SK-N-MC (cell line): Measurements from ENCODE around the gene UQCRC1.

Experiments
- DNase-seq: peaks from one replicate; pipeline ENCODE4 v3.0.0-alpha.2; 2011; ENCODE audit warnings: low read depth, low spot score
- H3K27ac ChIP-seq: fragments of 200-600 bp; sonication (generic); 2 replicates; pipeline ENCODE4 v1.5.1; 2016; ENCODE audit warnings: mixed run types
- H3K36me3 ChIP-seq: fragments of 200-600 bp; sonication (generic); 2 replicates; pipeline ENCODE4 v1.6.1; 2017; ENCODE audit warnings: antibody characterized with exemption, low read length, mixed read lengths; ENCODE audit not compliant: insufficient read depth
- H3K4me3 ChIP-seq: fragments of 200-600 bp; sonication (generic); 2 replicates; pipeline ENCODE4 v1.5.1; 2016
- H3K9ac ChIP-seq: fragments of 200-600 bp; sonication (generic); 2 replicates; pipeline ENCODE4 v1.8.0; 2017; ENCODE audit warnings: mixed run types, mixed read lengths; ENCODE audit not compliant: insufficient read length
- H3K9me3 ChIP-seq: fragments of 200-600 bp; sonication (generic); 2 replicates; pipeline ENCODE4 v1.6.1; 2017; ENCODE audit warnings: low read depth, mild to moderate bottlenecking, antibody characterized with exemption, low read length, moderate library complexity, mixed read lengths
- EZH2 ChIP-seq: fragments of 200-600 bp; sonication (generic); IDR thresholded peaks from one replicate; pipeline ENCODE4 v1.6.1; 2017; ENCODE audit warnings: antibody characterized with exemption
- FOXP2 ChIP-seq: optimal IDR thresholded peaks from 2 replicates; pipeline ENCODE3; 2011; ENCODE audit warnings: mild to moderate bottlenecking, moderate library complexity; ENCODE audit not compliant: insufficient read depth; ENCODE audit errors: extremely low read length, control extremely low read depth
- POLR2AphosphoS5 ChIP-seq: IDR thresholded peaks from 2 replicates; pipeline ENCODE4 v1.6.1; 2012; ENCODE audit warnings: mild to moderate bottlenecking, low read depth, low read length, borderline replicate concordance

UQCRC1 gene

GRCh38 chr3:48650723-48651122, 41.3 kb upstream of the UQCRC1 start:
- Histone ChIP-seq H3K27ac (no peak overlapping the region), H3K36me3 (no peaks in the 10 kb centered on the region), H3K9me3 (no peaks in the 10 kb centered on the region), H3K9ac (no peak overlapping the region), H3K4me3 (no peak overlapping the region)
- no peak for DNase-seq
- TF ChIP-seq POLR2AphosphoS5 (no peak), EZH2 (no peak), FOXP2 (no peak)

GRCh38 chr3:48648188-48648850, 38.9 kb upstream of the UQCRC1 start:
- Histone ChIP-seq H3K4me3 (no peak overlapping the region), H3K27ac (no peak overlapping the region), H3K9me3 (no peaks in the 10 kb centered on the region), H3K9ac (no peak overlapping the region), H3K36me3 (no peaks in the 10 kb centered on the region)
- DNase-seq: no peak
- no peak for TF ChIP-seq FOXP2
- no peak for TF ChIP-seq EZH2
- TF ChIP-seq POLR2AphosphoS5: no peak

GRCh38 chr3:48647714-48648113, 38.3 kb upstream of the UQCRC1 start:
- no peaks in the 10 kb centered on the region for H3K36me3 ChIP-seq
- TF ChIP-seq POLR2AphosphoS5 (no peak), EZH2 (no peak), FOXP2 (no peak)
- no peak overlapping the region for H3K9ac ChIP-seq

GRCh38 chr3:48644898-48645760, 35.7 kb upstream of the UQCRC1 start:
- H3K9ac ChIP-seq: no peak overlapping the region
- H3K27ac ChIP-seq: no peak overlapping the region
- no peak for DNase-seq
- TF ChIP-seq FOXP2 (no peak), EZH2 (no peak), POLR2AphosphoS5 (no peak)
- no peaks in the 10 kb centered on the region for H3K36me3 ChIP-seq
- no peak overlapping the region for H3K4me3 ChIP-seq
- no peaks in the 10 kb centered on the region for H3K9me3 ChIP-seq

More at GRCh38 chr3:48647714-48648113, 38.3 kb upstream of the UQCRC1 start:
- H3K27ac ChIP-seq: no peak overlapping the region
- no peak overlapping the region for H3K4me3 ChIP-seq
- no peaks in the 10 kb centered on the region for H3K9me3 ChIP-seq
- no peak for DNase-seq

GRCh38 chr3:48642605-48643004, 33.2 kb upstream of the UQCRC1 start:
- H3K36me3 ChIP-seq: no peaks in the 10 kb centered on the region
- H3K4me3 ChIP-seq: no peak overlapping the region
- no peak overlapping the region for H3K27ac ChIP-seq
- DNase-seq: no peak
- H3K9me3 ChIP-seq: no peaks in the 10 kb centered on the region
- TF ChIP-seq FOXP2: no peak
- TF ChIP-seq POLR2AphosphoS5: no peak
- TF ChIP-seq EZH2: no peak
- no peak overlapping the region for H3K9ac ChIP-seq

GRCh38 chr3:48641396-48641795, 31.9 kb upstream of the UQCRC1 start:
- no peaks in the 10 kb centered on the region for H3K9me3 ChIP-seq
- H3K27ac ChIP-seq: no peak overlapping the region
- no peak overlapping the region for H3K4me3 ChIP-seq
- no peak overlapping the region for H3K9ac ChIP-seq
- H3K36me3 ChIP-seq: no peaks in the 10 kb centered on the region
- TF ChIP-seq FOXP2 (no peak), POLR2AphosphoS5 (no peak), EZH2 (no peak)
- DNase-seq: no peak

- H3K9me3 ChIP-seq: no peaks in the 10 kb centered on the region
- H3K9ac ChIP-seq: no peak overlapping the region
- H3K4me3 ChIP-seq: no peak overlapping the region
- H3K27ac ChIP-seq: no peak overlapping the region
- DNase-seq: no peak
- no peak for TF ChIP-seq POLR2AphosphoS5
- TF ChIP-seq FOXP2: no peak
- no peak for TF ChIP-seq EZH2
- no peaks in the 10 kb centered on the region for H3K36me3 ChIP-seq
Observed at GRCh38 chr3:48639944-48640606, 30.6 kb upstream of the UQCRC1 start.

- no peak overlapping the region for H3K4me3 ChIP-seq
- no peak for TF ChIP-seq EZH2
- TF ChIP-seq POLR2AphosphoS5: no peak
- TF ChIP-seq FOXP2: no peak
- H3K9me3 ChIP-seq: no peaks in the 10 kb centered on the region
- no peaks in the 10 kb centered on the region for H3K36me3 ChIP-seq
- no peak for DNase-seq
- no peak overlapping the region for H3K9ac ChIP-seq
- no peak overlapping the region for H3K27ac ChIP-seq
Observed at GRCh38 chr3:48637305-48637704, 27.9 kb upstream of the UQCRC1 start.
